HepG2 (cell line): ENCODE results near the gene SLC43A1. TPM values are rescaled to one million over a fixed set of nuclear protein-coding genes. Genes with fewer than 3 reads are reported as not detected.

ENCODE experiments used
- FLYWCH1 ChIP-seq: sonication (generic); formaldehyde crosslinking; IDR thresholded peaks from 2 replicates; pipeline ENCODE4 v1.8.1; 2023; ENCODE audit warnings: mild to moderate bottlenecking, missing genetic modification reagents
- FUBP1 ChIP-seq: sonication (generic); formaldehyde crosslinking; IDR thresholded peaks from 2 replicates; pipeline ENCODE4 v1.5.1; 2020; ENCODE audit warnings: missing genetic modification reagents, mild to moderate bottlenecking, borderline replicate concordance
- HIVEP1 ChIP-seq: sonication (generic); formaldehyde crosslinking; IDR thresholded peaks from 2 replicates; pipeline ENCODE4 v1.4.0; 2020; ENCODE audit warnings: mild to moderate bottlenecking, missing genetic modification reagents
- HMGA1 ChIP-seq: sonication (generic); formaldehyde crosslinking; conservative IDR thresholded peaks from 2 replicates; pipeline ENCODE4 v1.4.0; 2020; ENCODE audit warnings: missing genetic modification reagents
- HNF4G ChIP-seq, 2 experiments: sonication (generic) in 1 of 2; formaldehyde crosslinking in 1 of 2; IDR thresholded peaks; 2 replicates each; pipeline versions ENCODE4 v1.4.0 to v1.6.1; 2011 to 2020; ENCODE audit warnings: borderline replicate concordance in 2 of 2, low read depth in 2 of 2, mild to moderate bottlenecking in 2 of 2, low read length in 1 of 2, missing genetic modification reagents in 1 of 2, moderate library complexity in 1 of 2
- HNRNPH1 ChIP-seq: fragments of 200-400 bp; formaldehyde crosslinking; optimal IDR thresholded peaks from 2 replicates; pipeline ENCODE3; 2017; ENCODE audit warnings: mild to moderate bottlenecking, low read depth, low read length
- IKZF4 ChIP-seq: sonication (generic); formaldehyde crosslinking; IDR thresholded peaks from 2 replicates; pipeline ENCODE4 v1.5.1; 2020; ENCODE audit warnings: borderline replicate concordance, mild to moderate bottlenecking, low read depth, missing genetic modification reagents; ENCODE audit errors: not compliant biosample characterization
- KLF9 ChIP-seq: IDR thresholded peaks from 2 replicates; pipeline ENCODE4 v1.6.1; 2016; ENCODE audit warnings: low read depth
- MED8 ChIP-seq: sonication (generic); formaldehyde crosslinking; IDR thresholded peaks from 2 replicates; pipeline ENCODE4 v1.8.1; 2023; ENCODE audit warnings: mild to moderate bottlenecking, missing genetic modification reagents; ENCODE audit not compliant: insufficient replicate concordance
- MIER2 ChIP-seq: IDR thresholded peaks from 2 replicates; pipeline ENCODE4 v1.6.1; 2016; ENCODE audit warnings: missing biosample characterization, missing genetic modification reagents
- MYPOP ChIP-seq: sonication (generic); formaldehyde crosslinking; IDR thresholded peaks from 2 replicates; pipeline ENCODE4 v1.8.1; 2023; ENCODE audit warnings: mild to moderate bottlenecking, moderate library complexity, missing genetic modification reagents
- RORA ChIP-seq: sonication (generic); formaldehyde crosslinking; IDR thresholded peaks from 2 replicates; pipeline ENCODE4 v1.5.0; 2020; ENCODE audit warnings: mild to moderate bottlenecking, missing genetic modification reagents, moderate library complexity
- SMC3 ChIP-seq: IDR thresholded peaks from 2 replicates; pipeline ENCODE4 v1.6.1; 2011; ENCODE audit warnings: low read length, improper control_type of control experiment
- SNRNP70 ChIP-seq: fragments of 200-400 bp; formaldehyde crosslinking; IDR thresholded peaks from 2 replicates; pipeline ENCODE4 v1.6.1; 2017; ENCODE audit warnings: mild to moderate bottlenecking, low read depth, low read length, moderate library complexity
- TSC22D2 ChIP-seq: sonication (generic); formaldehyde crosslinking; IDR thresholded peaks from 2 replicates; pipeline ENCODE4 v1.5.1; 2020; ENCODE audit warnings: missing genetic modification reagents, mild to moderate bottlenecking, borderline replicate concordance
- ZNF382 ChIP-seq: sonication (generic); formaldehyde crosslinking; IDR thresholded peaks from 2 replicates; pipeline ENCODE4 v1.5.0; 2020; ENCODE audit warnings: missing genetic modification reagents, mild to moderate bottlenecking, borderline replicate concordance
- ZNF496 ChIP-seq: sonication (generic); formaldehyde crosslinking; IDR thresholded peaks from 2 replicates; pipeline ENCODE4 v1.8.1; 2023; ENCODE audit warnings: mild to moderate bottlenecking, moderate library complexity, missing genetic modification reagents; ENCODE audit not compliant: insufficient replicate concordance
- ZNF773 ChIP-seq: sonication (generic); formaldehyde crosslinking; IDR thresholded peaks from 2 replicates; pipeline ENCODE4 v1.4.0; 2020; ENCODE audit warnings: missing genetic modification reagents, borderline replicate concordance
- ZSCAN29 ChIP-seq: sonication (generic); formaldehyde crosslinking; conservative IDR thresholded peaks from 2 replicates; pipeline ENCODE4 v1.4.0; 2020; ENCODE audit warnings: mild to moderate bottlenecking, missing genetic modification reagents
- polyA plus RNA-seq, 8 experiments: library from polyadenylated mRNA; depleted of rRNA in 3 of 8; stranded (reverse) in 7 of 8; unstranded in 1 of 8; fragments of >200 nt; fragmentation: Illumina TruSeq in 4 of 8; extraction: Trizol in 4 of 8; gene quantifications; 2 replicates each; pipeline versions ENCODE4 v1.2.1 to v1.2.3, GENCODE V29; 2011 to 2016; ENCODE audit warnings: low read depth in 4 of 8, missing spikeins in 1 of 8, mixed read lengths in 1 of 8; ENCODE audit not compliant: insufficient read depth in 1 of 8
- total RNA-seq, 5 experiments: library from RNA; depleted of rRNA; stranded (reverse); fragments of >200 nt; fragmentation: Illumina TruSeq; extraction: Trizol; gene quantifications; 2 replicates each; pipeline ENCODE4 v1.2.3, GENCODE V29; 2016; ENCODE audit warnings: low read depth in 1 of 5
- TF ChIP-seq, protein P1 (sequence below): sonication (generic); formaldehyde crosslinking; IDR thresholded peaks from 2 replicates; pipeline ENCODE4 v1.4.0; 2020; ENCODE audit warnings: mild to moderate bottlenecking, missing genetic modification reagents
- TF ChIP-seq, protein P2 (sequence below): sonication (generic); formaldehyde crosslinking; IDR thresholded peaks from 2 replicates; pipeline ENCODE4 v1.5.1; 2020; ENCODE audit warnings: mild to moderate bottlenecking, missing genetic modification reagents, borderline replicate concordance

SLC43A1 gene
- total and polyA plus RNA-seq, 2 of the 13 experiments (the other 11 are each of a cell fraction or from before 2014, with no cell fraction given) = 72.3 to 87.6 TPM

GRCh38 chr11:57499413-57499982 lies 16.0 kb downstream of the SLC43A1 start (continued):
- TF ChIP-seq SMC3 (no peak), SNRNP70 (no peak), TSC22D2 (CRISPR knock-in tag) (no peak), KLF9 (no peak), HNRNPH1 (no peak), RORA (CRISPR knock-in tag) (no peak), HNF4G (IDR thresholded peaks at IDR 0.05; ENCODE audit: borderline replicate concordance, low read depth, low read length) (no peak), HNF4G (CRISPR knock-in tag; IDR thresholded peaks at IDR 0.05; ENCODE audit: borderline replicate concordance, low read depth) (no peak), HIVEP1 (CRISPR knock-in tag) (no peak), HMGA1 (CRISPR knock-in tag) (no peak), MED8 (no peak), IKZF4 (CRISPR knock-in tag) (no peak), ZSCAN29 (CRISPR knock-in tag) (no peak), MIER2 (CRISPR knock-in tag) (no peak), MYPOP (CRISPR knock-in tag) (no peak), FUBP1 (CRISPR knock-in tag) (no peak), ZNF496 (CRISPR knock-in tag) (no peak), ZNF382 (no peak), ZNF773 (no peak), FLYWCH1 (CRISPR knock-in tag) (no peak)
- TF ChIP-seq, protein P1, sequence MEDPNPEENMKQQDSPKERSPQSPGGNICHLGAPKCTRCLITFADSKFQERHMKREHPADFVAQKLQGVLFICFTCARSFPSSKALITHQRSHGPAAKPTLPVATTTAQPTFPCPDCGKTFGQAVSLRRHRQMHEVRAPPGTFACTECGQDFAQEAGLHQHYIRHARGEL (CRISPR knock-in tag) = no peak
- TF ChIP-seq, protein P2, sequence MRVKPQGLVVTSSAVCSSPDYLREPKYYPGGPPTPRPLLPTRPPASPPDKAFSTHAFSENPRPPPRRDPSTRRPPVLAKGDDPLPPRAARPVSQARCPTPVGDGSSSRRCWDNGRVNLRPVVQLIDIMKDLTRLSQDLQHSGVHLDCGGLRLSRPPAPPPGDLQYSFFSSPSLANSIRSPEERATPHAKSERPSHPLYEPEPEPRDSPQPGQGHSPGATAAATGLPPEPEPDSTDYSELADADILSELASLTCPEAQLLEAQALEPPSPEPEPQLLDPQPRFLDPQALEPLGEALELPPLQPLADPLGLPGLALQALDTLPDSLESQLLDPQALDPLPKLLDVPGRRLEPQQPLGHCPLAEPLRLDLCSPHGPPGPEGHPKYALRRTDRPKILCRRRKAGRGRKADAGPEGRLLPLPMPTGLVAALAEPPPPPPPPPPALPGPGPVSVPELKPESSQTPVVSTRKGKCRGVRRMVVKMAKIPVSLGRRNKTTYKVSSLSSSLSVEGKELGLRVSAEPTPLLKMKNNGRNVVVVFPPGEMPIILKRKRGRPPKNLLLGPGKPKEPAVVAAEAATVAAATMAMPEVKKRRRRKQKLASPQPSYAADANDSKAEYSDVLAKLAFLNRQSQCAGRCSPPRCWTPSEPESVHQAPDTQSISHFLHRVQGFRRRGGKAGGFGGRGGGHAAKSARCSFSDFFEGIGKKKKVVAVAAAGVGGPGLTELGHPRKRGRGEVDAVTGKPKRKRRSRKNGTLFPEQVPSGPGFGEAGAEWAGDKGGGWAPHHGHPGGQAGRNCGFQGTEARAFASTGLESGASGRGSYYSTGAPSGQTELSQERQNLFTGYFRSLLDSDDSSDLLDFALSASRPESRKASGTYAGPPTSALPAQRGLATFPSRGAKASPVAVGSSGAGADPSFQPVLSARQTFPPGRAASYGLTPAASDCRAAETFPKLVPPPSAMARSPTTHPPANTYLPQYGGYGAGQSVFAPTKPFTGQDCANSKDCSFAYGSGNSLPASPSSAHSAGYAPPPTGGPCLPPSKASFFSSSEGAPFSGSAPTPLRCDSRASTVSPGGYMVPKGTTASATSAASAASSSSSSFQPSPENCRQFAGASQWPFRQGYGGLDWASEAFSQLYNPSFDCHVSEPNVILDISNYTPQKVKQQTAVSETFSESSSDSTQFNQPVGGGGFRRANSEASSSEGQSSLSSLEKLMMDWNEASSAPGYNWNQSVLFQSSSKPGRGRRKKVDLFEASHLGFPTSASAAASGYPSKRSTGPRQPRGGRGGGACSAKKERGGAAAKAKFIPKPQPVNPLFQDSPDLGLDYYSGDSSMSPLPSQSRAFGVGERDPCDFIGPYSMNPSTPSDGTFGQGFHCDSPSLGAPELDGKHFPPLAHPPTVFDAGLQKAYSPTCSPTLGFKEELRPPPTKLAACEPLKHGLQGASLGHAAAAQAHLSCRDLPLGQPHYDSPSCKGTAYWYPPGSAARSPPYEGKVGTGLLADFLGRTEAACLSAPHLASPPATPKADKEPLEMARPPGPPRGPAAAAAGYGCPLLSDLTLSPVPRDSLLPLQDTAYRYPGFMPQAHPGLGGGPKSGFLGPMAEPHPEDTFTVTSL = no peak
